OCI-LY3 (cell line): ENCODE data around the gene EFS.

Experiments used
- H2AFZ ChIP-seq: fragments of 200-600, 300-600 bp; shearing (Covaris generic); 2 replicates; pipeline ENCODE4 v1.6.0; 2014; ENCODE audit warnings: antibody characterized with exemption, low read depth, low read length
- H3K27ac ChIP-seq: fragments of 200-600, 300-600 bp; sonication (generic); 2 replicates; pipeline ENCODE4 v1.5.1; 2014; ENCODE audit warnings: mild to moderate bottlenecking, low read length, moderate library complexity, mixed read lengths
- H3K27me3 ChIP-seq: fragments of 200-600, 300-600 bp; sonication (generic); 2 replicates; pipeline ENCODE4 v1.6.1; 2014; ENCODE audit warnings: low read depth, low read length, mixed read lengths
- H3K36me3 ChIP-seq: fragments of 200-600, 300-600 bp; sonication (generic); replicated peaks from 2 replicates; pipeline ENCODE3; 2014; ENCODE audit warnings: low read depth, low read length, mixed read lengths
- H3K4me1 ChIP-seq: fragments of 300-600, 200-600 bp; sonication (generic); 2 replicates; pipeline ENCODE4 v1.6.1; 2014; ENCODE audit warnings: low read length, mixed read lengths
- H3K4me2 ChIP-seq: fragments of 200-600, 300-600 bp; sonication (generic); 2 replicates; pipeline ENCODE4 v1.6.1; 2014; ENCODE audit warnings: low read length, mixed read lengths
- H3K4me3 ChIP-seq: fragments of 300-600, 200-600 bp; sonication (generic); 2 replicates; pipeline ENCODE4 v1.5.1; 2014; ENCODE audit warnings: antibody characterized with exemption, mild to moderate bottlenecking, low read length, moderate library complexity
- H3K79me2 ChIP-seq: fragments of 300-600, 200-600 bp; shearing (Covaris generic); 2 replicates; pipeline ENCODE4 v1.6.1; 2014; ENCODE audit warnings: mild to moderate bottlenecking, low read length, mixed read lengths
- H3K9ac ChIP-seq: fragments of 300-600, 200-600 bp; shearing (Covaris generic); 2 replicates; pipeline ENCODE4 v1.6.0; 2014; ENCODE audit warnings: mild to moderate bottlenecking, low read length, moderate library complexity
- H3K9me3 ChIP-seq: fragments of 200-600, 300-600 bp; shearing (Covaris generic); 2 replicates; pipeline ENCODE4 v1.6.1; 2014; ENCODE audit warnings: low read length, mixed read lengths; ENCODE audit not compliant: insufficient read depth
- H4K20me1 ChIP-seq: fragments of 200-600, 300-600 bp; sonication (generic); 2 replicates; pipeline ENCODE4 v1.6.1; 2016; ENCODE audit warnings: low read length, mixed read lengths; ENCODE audit not compliant: insufficient read depth
- CTCF ChIP-seq: fragments of 200-600, 300-600 bp; sonication (generic); IDR thresholded peaks from 2 replicates; pipeline ENCODE4 v1.5.1; 2014; ENCODE audit warnings: antibody characterized with exemption, low read length, low read depth
- EZH2phosphoT487 ChIP-seq: fragments of 200-600 bp; shearing (Covaris generic); IDR thresholded peaks from 2 replicates; pipeline ENCODE4 v1.6.1; 2018; ENCODE audit warnings: antibody characterized with exemption, mixed run types, low read depth

Gene EFS

GRCh38 chr14:23355871-23356435, 9.0 kb downstream of the EFS start:
- H2AFZ ChIP-seq: no peak overlapping the region
- H3K79me2 ChIP-seq: no peaks in the 10 kb centered on the region
- H3K9me3 ChIP-seq: no peaks in the 10 kb centered on the region
- 0 out of 2 replicates have a peak, but pooled peaks cover 13% of the 10 kb centered on the region for H3K27me3 ChIP-seq
- no peaks in the 10 kb centered on the region for H3K36me3 ChIP-seq
- H4K20me1 ChIP-seq: no peaks in the 10 kb centered on the region
- no peak overlapping the region for H3K9ac ChIP-seq
- no peak for TF ChIP-seq CTCF
- no peak for TF ChIP-seq EZH2phosphoT487
- no peak overlapping the region for H3K27ac ChIP-seq
- no peaks in the 10 kb centered on the region for H3K4me1 ChIP-seq
- H3K4me2 ChIP-seq: no peak overlapping the region
- no peak overlapping the region for H3K4me3 ChIP-seq

- Histone ChIP-seq H4K20me1 (no peaks in the 10 kb centered on the region), H3K9me3 (no peaks in the 10 kb centered on the region), H3K4me1 (no peaks in the 10 kb centered on the region), H3K27me3 (0 out of 2 replicates have a peak, but pooled peaks cover 13% of the 10 kb centered on the region), H2AFZ (no peak overlapping the region), H3K27ac (no peak overlapping the region), H3K79me2 (no peaks in the 10 kb centered on the region), H3K36me3 (no peaks in the 10 kb centered on the region), H3K4me2 (no peak overlapping the region), H3K4me3 (no peak overlapping the region), H3K9ac (no peak overlapping the region)
- TF ChIP-seq EZH2phosphoT487: no peak
- TF ChIP-seq CTCF: no peak
Measured at GRCh38 chr14:23354990-23355389, 10.0 kb downstream of the EFS start.

- Histone ChIP-seq H3K9ac (no peak overlapping the region), H3K4me3 (no peak overlapping the region), H3K27me3 (0 out of 2 replicates have a peak, but pooled peaks cover 13% of the 10 kb centered on the region), H3K79me2 (no peaks in the 10 kb centered on the region), H3K4me1 (no peaks in the 10 kb centered on the region), H3K27ac (no peak overlapping the region), H4K20me1 (no peaks in the 10 kb centered on the region), H3K36me3 (no peaks in the 10 kb centered on the region), H3K9me3 (no peaks in the 10 kb centered on the region), H3K4me2 (no peak overlapping the region), H2AFZ (no peak overlapping the region)
- TF ChIP-seq CTCF (no peak), EZH2phosphoT487 (no peak)
Measured at GRCh38 chr14:23353433-23353780, 11.6 kb downstream of the EFS start.

GRCh38 chr14:23352506-23353432, 12.2 kb downstream of the EFS start, which contains the start of gene SLC22A17:
SLC22A17 (minus strand) TSS chr14:23352887.
- Histone ChIP-seq H3K9me3 (no peaks in the 10 kb centered on the region), H3K4me3 (no peak within 1 kb of the TSS), H3K4me2 (no peak within 1 kb of the TSS), H3K27me3 (0 out of 2 replicates have a peak, but pooled peaks cover 13% of the 10 kb centered on the region), H3K9ac (no peak within 1 kb of the TSS), H2AFZ (no peak within 1 kb of the TSS), H3K79me2 (no peaks in the 10 kb centered on the region), H3K27ac (no peak within 1 kb of the TSS), H3K36me3 (no peaks in the 10 kb centered on the region), H3K4me1 (no peaks in the 10 kb centered on the region), H4K20me1 (no peaks in the 10 kb centered on the region)
- TF ChIP-seq CTCF (no peak), EZH2phosphoT487 (no peak)
